CD14-positive monocyte (primary cell): Measurements from ENCODE around the gene ABCF3. TPM values are rescaled to one million over a fixed set of nuclear protein-coding genes. Genes with fewer than 3 reads are reported as not detected.

ENCODE experiments used
- DNase-seq, 3 donors: peaks; one replicate each; pipeline ENCODE4 v3.0.0-alpha.2; 2011 to 2022
- H2AFZ ChIP-seq: 2 replicates; pipeline ENCODE4 v1.6.0; 2012; ENCODE audit warnings: mild to moderate bottlenecking, low read depth, low read length, inconsistent platforms; ENCODE audit not compliant: insufficient read depth, poor library complexity, severe bottlenecking
- H3K27ac ChIP-seq, 2 donors: 1 replicate in 1 of 2; 2 replicates in 1 of 2; pipeline ENCODE4 v1.5.1; 2012 to 2013; ENCODE audit warnings: low read length in 2 of 2, control low read depth in 1 of 2, inconsistent platforms in 1 of 2, low read depth in 1 of 2, mild to moderate bottlenecking in 1 of 2
- H3K27me3 ChIP-seq, 2 donors: one replicate each; pipeline versions ENCODE4 v1.6.0 to v1.6.1; 2011 to 2013; ENCODE audit warnings: low read length in 2 of 2; ENCODE audit not compliant: control insufficient read depth in 2 of 2, insufficient read depth in 2 of 2
- H3K36me3 ChIP-seq, 2 donors: replicated peaks in 1 of 2; 1 replicate in 1 of 2; 2 replicates in 1 of 2; pipeline versions ENCODE4 v1.5.1 to v1.6.1; 2012 to 2013; ENCODE audit warnings: low read length in 2 of 2, control low read depth in 1 of 2, inconsistent platforms in 1 of 2, mild to moderate bottlenecking in 1 of 2; ENCODE audit not compliant: insufficient read depth in 2 of 2, control insufficient read depth in 1 of 2
- H3K4me1 ChIP-seq, 2 donors: 1 replicate in 1 of 2; 2 replicates in 1 of 2; pipeline versions ENCODE4 v1.5.1 to v1.6.1; 2012 to 2013; ENCODE audit warnings: low read length in 2 of 2, control low read depth in 1 of 2, inconsistent platforms in 1 of 2, mild to moderate bottlenecking in 1 of 2, moderate library complexity in 1 of 2; ENCODE audit not compliant: insufficient read depth in 2 of 2, control insufficient read depth in 1 of 2
- H3K4me2 ChIP-seq: replicated peaks from 2 replicates; pipeline ENCODE3; 2012; ENCODE audit warnings: low read length, moderate library complexity, mild to moderate bottlenecking; ENCODE audit not compliant: poor library complexity, severe bottlenecking; ENCODE audit errors: extremely low read depth
- H3K4me3 ChIP-seq, 3 experiments: fragments of 200-600 bp in 1 of 3; sonication (generic) in 1 of 3; replicated peaks in 1 of 3; 1 replicate in 2 of 3; 2 replicates in 1 of 3; pipeline ENCODE4 v1.5.1; 2011 to 2013; ENCODE audit warnings: low read length in 3 of 3, mild to moderate bottlenecking in 3 of 3, control low read depth in 2 of 3, low read depth in 2 of 3, inconsistent platforms in 1 of 3, moderate library complexity in 1 of 3
- H3K79me2 ChIP-seq: 2 replicates; pipeline ENCODE4 v1.6.0; 2012; ENCODE audit warnings: mild to moderate bottlenecking, control low read depth, inconsistent platforms, low read length, moderate library complexity; ENCODE audit not compliant: insufficient read depth
- H3K9ac ChIP-seq: 2 replicates; pipeline ENCODE4 v1.6.0; 2017; ENCODE audit warnings: low read length, mild to moderate bottlenecking; ENCODE audit not compliant: insufficient read depth, poor library complexity, severe bottlenecking
- H3K9me3 ChIP-seq, 2 donors: replicated peaks in 1 of 2; 1 replicate in 1 of 2; 2 replicates in 1 of 2; pipeline versions ENCODE4 v1.5.1 to v1.6.1; 2012 to 2013; ENCODE audit warnings: low read length in 2 of 2, control low read depth in 1 of 2; ENCODE audit not compliant: control insufficient read depth in 1 of 2, insufficient read depth in 1 of 2
- H4K20me1 ChIP-seq: 2 replicates; pipeline ENCODE4 v1.6.0; 2012; ENCODE audit warnings: mild to moderate bottlenecking, low read length, control low read depth, moderate library complexity; ENCODE audit not compliant: insufficient read depth
- H3K27ac Mint-ChIP-seq, 7 donors: one replicate each; pipeline ENCODE4 v1.8.0; 2020; ENCODE audit warnings: mild to moderate bottlenecking in 7 of 7, mixed read lengths in 7 of 7, moderate library complexity in 6 of 7, inconsistent platforms in 2 of 7
- H3K27me3 Mint-ChIP-seq, 3 donors: one replicate each; pipeline ENCODE4 v1.8.0; 2021 to 2022; ENCODE audit warnings: low read depth in 3 of 3, mild to moderate bottlenecking in 3 of 3, mixed read lengths in 3 of 3, moderate library complexity in 3 of 3, inconsistent platforms in 1 of 3
- H3K36me3 Mint-ChIP-seq, 2 donors: one replicate each; pipeline ENCODE4 v1.8.0; 2020; ENCODE audit warnings: mixed read lengths in 2 of 2, inconsistent platforms in 1 of 2, mild to moderate bottlenecking in 1 of 2
- H3K4me1 Mint-ChIP-seq: one replicate; pipeline ENCODE4 v1.8.0; 2020; ENCODE audit warnings: mild to moderate bottlenecking, mixed read lengths
- H3K4me3 Mint-ChIP-seq, 2 donors: one replicate each; pipeline ENCODE4 v1.8.0; 2020; ENCODE audit warnings: mild to moderate bottlenecking in 2 of 2, mixed read lengths in 2 of 2, moderate library complexity in 1 of 2
- H3K9me3 Mint-ChIP-seq, 7 donors: one replicate each; pipeline ENCODE4 v1.8.0; 2020 to 2022; ENCODE audit warnings: mixed read lengths in 7 of 7, mild to moderate bottlenecking in 6 of 7, moderate library complexity in 6 of 7, inconsistent platforms in 2 of 7
- CTCF ChIP-seq: fragments of 200-600 bp; IDR thresholded peaks from one replicate; pipeline ENCODE4 v1.8.0; 2022; ENCODE audit warnings: antibody characterized with exemption, mild to moderate bottlenecking
- WGBS: methylation state at CpG from one replicate; pipeline ENCODE4 v1.1.5; 2013; ENCODE audit warnings: missing lambda C conversion rate; ENCODE audit not compliant: insufficient coverage; 5-methylcytosine and 5-hydroxymethylcytosine counted together
- intact Hi-C, 2 donors: fragments of 100-400 bp; cut with micrococcal nuclease; formaldehyde crosslinking; loops; one replicate each; pipeline versions ENCODE4 v1.15.0 to v1.15.1; 2023
- polyA plus RNA-seq, 3 donors: library from polyadenylated mRNA; depleted of rRNA in 1 of 3; unstranded in 2 of 3; stranded (reverse) in 1 of 3; fragments of 300-500 nt in 2 of 3; fragments of >200 nt in 1 of 3; fragmentation: Illumina TruSeq in 2 of 3; gene quantifications; 1 replicate in 2 of 3; 2 replicates in 1 of 3; pipeline ENCODE4 v1.2.3, GENCODE V29; 2012 to 2021

The ABCF3 gene
- polyA plus RNA-seq, 3 donors = 13.5 to 74.8 (median 13.9) TPM

DNA sequence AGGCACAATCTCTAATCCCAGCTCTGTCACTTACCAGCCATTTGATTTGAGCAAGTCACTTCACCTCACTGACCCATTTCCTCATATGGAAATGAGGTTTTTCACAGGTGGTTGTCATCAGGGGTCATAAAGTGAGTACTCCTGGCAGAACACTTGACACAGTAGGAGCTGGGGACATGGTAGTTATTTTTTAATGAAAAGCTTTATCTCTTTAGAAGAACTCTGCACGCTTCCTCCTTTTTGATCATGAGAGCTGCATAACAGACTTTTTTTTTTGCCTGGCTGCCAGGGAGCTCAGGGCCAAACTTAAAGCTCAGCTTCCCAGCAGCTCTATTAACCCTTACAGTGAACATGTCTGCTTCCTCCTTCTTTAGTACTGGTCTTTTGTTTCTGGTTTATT, 51.8 kb downstream of the ABCF3 start:
- no peak overlapping the region for H3K4me3 Mint-ChIP-seq

DNA sequence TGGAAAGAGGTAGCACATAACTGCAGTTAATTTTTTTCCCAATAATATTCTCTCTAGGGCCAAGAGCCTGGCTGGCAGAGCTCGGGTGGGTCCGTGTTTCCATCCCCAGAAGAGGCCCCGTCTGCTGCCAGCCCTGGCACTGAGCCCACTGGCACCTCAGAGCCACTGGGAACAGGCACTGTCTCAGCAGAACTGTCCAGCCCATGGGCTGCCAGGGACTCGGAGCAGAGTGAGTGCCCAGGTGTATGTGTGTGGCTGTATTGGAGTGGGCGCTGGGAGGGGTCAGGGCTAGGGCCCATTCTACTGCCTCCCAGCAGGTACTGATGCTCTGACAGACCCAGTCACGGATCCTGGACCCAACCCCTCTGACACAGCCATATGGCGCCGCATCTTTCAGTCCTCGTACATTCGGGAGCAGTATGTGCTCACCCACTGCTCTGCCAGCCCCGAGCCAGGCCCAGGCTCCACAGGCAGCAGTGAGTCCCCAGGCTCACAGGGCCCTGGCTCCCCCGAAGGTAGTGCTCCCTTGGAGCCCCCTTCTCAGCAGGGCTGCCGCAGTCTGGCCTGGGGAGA, 52.3 kb downstream of the ABCF3 start:
- no peak for TF ChIP-seq CTCF
- H3K27ac Mint-ChIP-seq = no peak overlapping the region
- Histone ChIP-seq H3K9me3 (no peaks in the 10 kb centered on the region), H4K20me1 (no peaks in the 10 kb centered on the region), H3K36me3 (peaks cover 15 to 17% of the 10 kb centered on the region in 2 donors), H3K27ac (no peak overlapping the region), H3K27me3 (peaks cover 0 to 4% of the 10 kb centered on the region in 2 donors), H3K9ac (no peak overlapping the region), H3K79me2 (no peaks in the 10 kb centered on the region), H3K4me1 (no peaks in the 10 kb centered on the region), H3K4me3 (no peak overlapping the region), H2AFZ (no peak overlapping the region), H3K4me2 (no peak overlapping the region)
- H3K9me3 Mint-ChIP-seq = no peaks in the 10 kb centered on the region
- DNase-seq = no peak
- H3K36me3 Mint-ChIP-seq = peaks cover 13 to 15% of the 10 kb centered on the region in 2 donors
- intact Hi-C loops = no loop called here
- WGBS = 91% methylated on average over 11 of the region's 13 CpGs
- H3K27me3 Mint-ChIP-seq = peaks cover 6 to 12% (median 11%) of the 10 kb centered on the region in 3 donors
- no peak overlapping the region for H3K4me3 Mint-ChIP-seq
- no peaks in the 10 kb centered on the region for H3K4me1 Mint-ChIP-seq

More for the DNA sequence above, 51.8 kb downstream of the ABCF3 start:
- TF ChIP-seq CTCF = no peak
- no peak overlapping the region for H3K9ac ChIP-seq
- no peak overlapping the region for H2AFZ ChIP-seq
- no peak overlapping the region for H3K4me3 ChIP-seq
- H3K4me1 ChIP-seq = no peaks in the 10 kb centered on the region
- peaks cover 10 to 11% of the 10 kb centered on the region in 2 donors for H3K36me3 ChIP-seq
- Mint-ChIP-seq H3K27me3 (peaks cover 8 to 18% (median 14%) of the 10 kb centered on the region in 3 donors), H3K36me3 (peaks cover 8 to 10% of the 10 kb centered on the region in 2 donors), H3K27ac (no peak overlapping the region), H3K4me1 (no peaks in the 10 kb centered on the region), H3K9me3 (no peaks in the 10 kb centered on the region)
- no peaks in the 10 kb centered on the region for H3K9me3 ChIP-seq
- intact Hi-C loops = no loop called here
- no peak overlapping the region for H3K27ac ChIP-seq
- H4K20me1 ChIP-seq = no peaks in the 10 kb centered on the region
- no peak for DNase-seq
- peaks cover under 1 to 9% of the 10 kb centered on the region in 2 donors for H3K27me3 ChIP-seq
- H3K79me2 ChIP-seq = no peaks in the 10 kb centered on the region
- H3K4me2 ChIP-seq = no peak overlapping the region
- no CpG with 5 or more reads among the region's 1 CpG for WGBS
